NK-92 treated with Interleukin-12 subunit alpha and Interleukin-12 subunit beta, amount 100 ng/mL, for 24 hours (cell line): Measurements from ENCODE around the gene RYR1.
"Not testable (repeated sequence)": the region's sequence is repeated elsewhere in the genome, so short reads cannot be mapped to it uniquely, and the experiment has no call there.

ENCODE experiments used
- DNase-seq: peaks from one replicate; lab custom pipeline; 2025; lab: John Stamatoyannopoulos, UW

The RYR1 gene

GRCh38 chr19:38490861-38491260 lies 57.4 kb downstream of the RYR1 start:
- DNase-seq, result no peak

- no peak for DNase-seq
Observed at GRCh38 chr19:38492181-38492813, 58.8 kb downstream of the RYR1 start.

GRCh38 chr19:38494379-38494778 lies 60.9 kb downstream of the RYR1 start:
- DNase-seq, result no peak

- DNase-seq, result not testable (repeated sequence)
Observed at GRCh38 chr19:38495375-38495774, 61.9 kb downstream of the RYR1 start.

GRCh38 chr19:38496116-38496515 lies 62.6 kb downstream of the RYR1 start:
- no peak for DNase-seq

GRCh38 chr19:38496603-38497487 lies 63.4 kb downstream of the RYR1 start:
- no peak for DNase-seq

- no peak for DNase-seq
Observed at GRCh38 chr19:38497907-38498306, 64.4 kb downstream of the RYR1 start.

- no peak for DNase-seq
Observed at GRCh38 chr19:38499532-38499931, 66.0 kb downstream of the RYR1 start.

- DNase-seq, result no peak
Observed at GRCh38 chr19:38500450-38500849, 67.0 kb downstream of the RYR1 start.

- DNase-seq, result no peak
Observed at GRCh38 chr19:38502410-38503076, 69.1 kb downstream of the RYR1 start.

GRCh38 chr19:38503077-38503410 lies 69.6 kb downstream of the RYR1 start:
- DNase-seq, result no peak

GRCh38 chr19:38505958-38506357 lies 72.5 kb downstream of the RYR1 start:
- no peak for DNase-seq

GRCh38 chr19:38506375-38506722 lies 72.9 kb downstream of the RYR1 start:
- no peak for DNase-seq

- DNase-seq, result peak; percentile 42
Observed at GRCh38 chr19:38506723-38507550, 73.4 kb downstream of the RYR1 start.

- DNase-seq, result no peak
Observed at GRCh38 chr19:38507551-38508127, 74.1 kb downstream of the RYR1 start.

- no peak for DNase-seq
Observed at GRCh38 chr19:38508507-38508906, 75.0 kb downstream of the RYR1 start.

GRCh38 chr19:38509027-38509426 lies 75.5 kb downstream of the RYR1 start:
- no peak for DNase-seq

GRCh38 chr19:38511074-38511708 lies 77.7 kb downstream of the RYR1 start:
- no peak for DNase-seq

- no peak for DNase-seq
Observed at GRCh38 chr19:38512277-38512676, 78.8 kb downstream of the RYR1 start.

GRCh38 chr19:38513156-38513555 lies 79.7 kb downstream of the RYR1 start:
- DNase-seq, result not testable (repeated sequence)

GRCh38 chr19:38513762-38514167 lies 80.3 kb downstream of the RYR1 start:
- DNase-seq, result no peak
